Measurements from ENCODE around the gene SERPINE1.

Gene SERPINE1

DNA sequence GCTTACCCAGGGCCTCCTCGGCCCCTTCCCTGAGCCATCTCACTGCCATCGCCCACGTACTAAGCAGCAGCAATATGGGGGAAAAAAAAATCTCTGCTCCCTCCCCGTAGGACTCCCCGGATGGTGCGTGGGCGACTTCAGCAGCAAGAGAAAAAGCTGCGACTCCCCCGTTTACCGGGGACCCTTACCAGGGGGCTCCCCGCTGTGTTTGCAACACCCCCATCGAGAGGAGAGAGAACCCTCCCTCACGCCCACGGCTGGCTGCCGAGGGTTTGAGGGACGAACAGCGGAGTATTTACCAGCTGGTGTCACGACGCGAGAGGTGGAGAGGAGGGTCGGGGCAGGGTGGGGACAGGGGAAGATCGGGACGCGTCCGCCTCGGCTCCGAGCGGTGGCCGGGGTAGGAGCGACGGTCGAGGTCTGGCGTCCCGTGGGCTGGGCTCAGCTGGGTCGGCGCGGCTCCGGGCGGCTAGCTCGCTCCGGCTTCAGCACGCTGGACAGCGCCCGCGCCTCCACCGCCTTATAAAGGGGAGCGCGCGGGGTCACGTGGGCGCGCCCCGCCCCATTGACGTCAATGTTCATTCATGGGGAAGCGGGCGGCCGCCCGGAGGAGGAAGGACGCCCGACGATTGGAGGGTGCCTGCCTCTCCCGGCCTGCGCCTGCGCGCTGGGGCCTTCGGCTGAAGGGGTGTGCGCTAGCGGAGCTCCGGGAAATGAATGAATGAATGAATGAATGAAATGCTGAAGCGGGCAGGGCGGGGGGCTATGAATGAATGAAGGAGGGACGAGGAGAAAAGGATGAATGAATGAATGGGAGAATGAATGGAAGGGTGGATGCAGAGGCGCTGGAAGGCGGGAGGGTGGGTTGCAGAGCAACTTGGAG is 38.4 kb downstream of the SERPINE1 start, which contains the start of gene VGF (continued):
- TF ChIP-seq KLF10 (tag by site-specific recombination; IDR thresholded peaks at IDR 0.05) (peak; percentile 97), ZNF416 (tag by site-specific recombination; IDR thresholded peaks at IDR 0.05) (no peak), GFI1B (tag by site-specific recombination; IDR thresholded peaks at IDR 0.05) (no peak), ZNF701 (tag by site-specific recombination; IDR thresholded peaks at IDR 0.05) (no peak), GLI4 (tag by site-specific recombination; IDR thresholded peaks at IDR 0.05) (0 out of 2 replicates have a peak, but pooled peaks have one; percentile 36), ZXDB (tag by site-specific recombination; IDR thresholded peaks at IDR 0.05) (peak; percentile 77; the same call in 1 of the 2 replicates), ZNF544 (tag by site-specific recombination; IDR thresholded peaks at IDR 0.05) (no peak), ZNF558 (tag by site-specific recombination; IDR thresholded peaks at IDR 0.05) (no peak), ZNF138 (tag by site-specific recombination; IDR thresholded peaks at IDR 0.05; ENCODE audit: borderline replicate concordance) (no peak), ZNF423 (tag by site-specific recombination; IDR thresholded peaks at IDR 0.05) (no peak), ZBTB20 (tag by site-specific recombination; IDR thresholded peaks at IDR 0.05) (no peak), ZNF174 (tag by site-specific recombination; IDR thresholded peaks at IDR 0.05) (no peak), ZNF335 (tag by site-specific recombination; conservative IDR thresholded peaks at IDR 0.05) (peak; percentile 68), ZFP69B (tag by site-specific recombination; IDR thresholded peaks at IDR 0.05) (no peak), EGR2 (tag by site-specific recombination; IDR thresholded peaks at IDR 0.05; ENCODE audit: low read depth) (peak; percentile 82), ZSCAN23 (tag by site-specific recombination; IDR thresholded peaks at IDR 0.05) (no peak), ZSCAN30 (tag by site-specific recombination; IDR thresholded peaks at IDR 0.05) (peak; percentile 89), ZNF571 (tag by site-specific recombination; IDR thresholded peaks at IDR 0.05) (no peak), ZNF501 (tag by site-specific recombination; IDR thresholded peaks at IDR 0.05) (peak; percentile 60; the same call in 1 of the 2 replicates), SP7 (tag by site-specific recombination; IDR thresholded peaks at IDR 0.05) (peak; percentile 75)
- TF ChIP-seq, protein P1, sequence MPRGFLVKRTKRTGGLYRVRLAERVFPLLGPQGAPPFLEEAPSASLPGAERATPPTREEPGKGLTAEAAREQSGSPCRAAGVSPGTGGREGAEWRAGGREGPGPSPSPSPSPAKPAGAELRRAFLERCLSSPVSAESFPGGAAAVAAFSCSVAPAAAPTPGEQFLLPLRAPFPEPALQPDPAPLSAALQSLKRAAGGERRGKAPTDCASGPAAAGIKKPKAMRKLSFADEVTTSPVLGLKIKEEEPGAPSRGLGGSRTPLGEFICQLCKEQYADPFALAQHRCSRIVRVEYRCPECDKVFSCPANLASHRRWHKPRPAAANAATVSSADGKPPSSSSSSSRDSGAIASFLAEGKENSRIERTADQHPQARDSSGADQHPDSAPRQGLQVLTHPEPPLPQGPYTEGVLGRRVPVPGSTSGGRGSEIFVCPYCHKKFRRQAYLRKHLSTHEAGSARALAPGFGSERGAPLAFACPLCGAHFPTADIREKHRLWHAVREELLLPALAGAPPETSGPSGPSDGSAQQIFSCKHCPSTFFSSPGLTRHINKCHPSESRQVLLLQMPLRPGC (tag by site-specific recombination; IDR thresholded peaks at IDR 0.05) = peak; percentile 66
- TF ChIP-seq, protein P2, sequence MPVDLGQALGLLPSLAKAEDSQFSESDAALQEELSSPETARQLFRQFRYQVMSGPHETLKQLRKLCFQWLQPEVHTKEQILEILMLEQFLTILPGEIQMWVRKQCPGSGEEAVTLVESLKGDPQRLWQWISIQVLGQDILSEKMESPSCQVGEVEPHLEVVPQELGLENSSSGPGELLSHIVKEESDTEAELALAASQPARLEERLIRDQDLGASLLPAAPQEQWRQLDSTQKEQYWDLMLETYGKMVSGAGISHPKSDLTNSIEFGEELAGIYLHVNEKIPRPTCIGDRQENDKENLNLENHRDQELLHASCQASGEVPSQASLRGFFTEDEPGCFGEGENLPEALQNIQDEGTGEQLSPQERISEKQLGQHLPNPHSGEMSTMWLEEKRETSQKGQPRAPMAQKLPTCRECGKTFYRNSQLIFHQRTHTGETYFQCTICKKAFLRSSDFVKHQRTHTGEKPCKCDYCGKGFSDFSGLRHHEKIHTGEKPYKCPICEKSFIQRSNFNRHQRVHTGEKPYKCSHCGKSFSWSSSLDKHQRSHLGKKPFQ (tag by site-specific recombination; IDR thresholded peaks at IDR 0.05) = no peak
- TF ChIP-seq, protein P3, sequence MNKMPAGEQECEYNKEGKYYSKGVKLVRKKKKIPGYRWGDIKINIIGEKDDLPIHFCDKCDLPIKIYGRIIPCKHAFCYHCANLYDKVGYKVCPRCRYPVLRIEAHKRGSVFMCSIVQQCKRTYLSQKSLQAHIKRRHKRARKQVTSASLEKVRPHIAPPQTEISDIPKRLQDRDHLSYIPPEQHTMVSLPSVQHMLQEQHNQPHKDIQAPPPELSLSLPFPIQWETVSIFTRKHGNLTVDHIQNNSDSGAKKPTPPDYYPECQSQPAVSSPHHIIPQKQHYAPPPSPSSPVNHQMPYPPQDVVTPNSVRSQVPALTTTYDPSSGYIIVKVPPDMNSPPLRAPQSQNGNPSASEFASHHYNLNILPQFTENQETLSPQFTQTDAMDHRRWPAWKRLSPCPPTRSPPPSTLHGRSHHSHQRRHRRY (tag by site-specific recombination; IDR thresholded peaks at IDR 0.05) = no peak
- TF ChIP-seq, protein P4, sequence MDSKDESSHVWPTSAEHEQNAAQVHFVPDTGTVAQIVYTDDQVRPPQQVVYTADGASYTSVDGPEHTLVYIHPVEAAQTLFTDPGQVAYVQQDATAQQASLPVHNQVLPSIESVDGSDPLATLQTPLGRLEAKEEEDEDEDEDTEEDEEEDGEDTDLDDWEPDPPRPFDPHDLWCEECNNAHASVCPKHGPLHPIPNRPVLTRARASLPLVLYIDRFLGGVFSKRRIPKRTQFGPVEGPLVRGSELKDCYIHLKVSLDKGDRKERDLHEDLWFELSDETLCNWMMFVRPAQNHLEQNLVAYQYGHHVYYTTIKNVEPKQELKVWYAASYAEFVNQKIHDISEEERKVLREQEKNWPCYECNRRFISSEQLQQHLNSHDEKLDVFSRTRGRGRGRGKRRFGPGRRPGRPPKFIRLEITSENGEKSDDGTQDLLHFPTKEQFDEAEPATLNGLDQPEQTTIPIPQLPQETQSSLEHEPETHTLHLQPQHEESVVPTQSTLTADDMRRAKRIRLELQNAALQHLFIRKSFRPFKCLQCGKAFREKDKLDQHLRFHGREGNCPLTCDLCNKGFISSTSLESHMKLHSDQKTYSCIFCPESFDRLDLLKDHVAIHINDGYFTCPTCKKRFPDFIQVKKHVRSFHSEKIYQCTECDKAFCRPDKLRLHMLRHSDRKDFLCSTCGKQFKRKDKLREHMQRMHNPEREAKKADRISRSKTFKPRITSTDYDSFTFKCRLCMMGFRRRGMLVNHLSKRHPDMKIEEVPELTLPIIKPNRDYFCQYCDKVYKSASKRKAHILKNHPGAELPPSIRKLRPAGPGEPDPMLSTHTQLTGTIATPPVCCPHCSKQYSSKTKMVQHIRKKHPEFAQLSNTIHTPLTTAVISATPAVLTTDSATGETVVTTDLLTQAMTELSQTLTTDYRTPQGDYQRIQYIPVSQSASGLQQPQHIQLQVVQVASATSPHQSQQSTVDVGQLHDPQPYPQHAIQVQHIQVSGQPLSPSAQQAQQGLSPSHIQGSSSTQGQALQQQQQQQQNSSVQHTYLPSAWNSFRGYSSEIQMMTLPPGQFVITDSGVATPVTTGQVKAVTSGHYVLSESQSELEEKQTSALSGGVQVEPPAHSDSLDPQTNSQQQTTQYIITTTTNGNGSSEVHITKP (tag by site-specific recombination; IDR thresholded peaks at IDR 0.05) = no peak
- TF ChIP-seq, protein P5, sequence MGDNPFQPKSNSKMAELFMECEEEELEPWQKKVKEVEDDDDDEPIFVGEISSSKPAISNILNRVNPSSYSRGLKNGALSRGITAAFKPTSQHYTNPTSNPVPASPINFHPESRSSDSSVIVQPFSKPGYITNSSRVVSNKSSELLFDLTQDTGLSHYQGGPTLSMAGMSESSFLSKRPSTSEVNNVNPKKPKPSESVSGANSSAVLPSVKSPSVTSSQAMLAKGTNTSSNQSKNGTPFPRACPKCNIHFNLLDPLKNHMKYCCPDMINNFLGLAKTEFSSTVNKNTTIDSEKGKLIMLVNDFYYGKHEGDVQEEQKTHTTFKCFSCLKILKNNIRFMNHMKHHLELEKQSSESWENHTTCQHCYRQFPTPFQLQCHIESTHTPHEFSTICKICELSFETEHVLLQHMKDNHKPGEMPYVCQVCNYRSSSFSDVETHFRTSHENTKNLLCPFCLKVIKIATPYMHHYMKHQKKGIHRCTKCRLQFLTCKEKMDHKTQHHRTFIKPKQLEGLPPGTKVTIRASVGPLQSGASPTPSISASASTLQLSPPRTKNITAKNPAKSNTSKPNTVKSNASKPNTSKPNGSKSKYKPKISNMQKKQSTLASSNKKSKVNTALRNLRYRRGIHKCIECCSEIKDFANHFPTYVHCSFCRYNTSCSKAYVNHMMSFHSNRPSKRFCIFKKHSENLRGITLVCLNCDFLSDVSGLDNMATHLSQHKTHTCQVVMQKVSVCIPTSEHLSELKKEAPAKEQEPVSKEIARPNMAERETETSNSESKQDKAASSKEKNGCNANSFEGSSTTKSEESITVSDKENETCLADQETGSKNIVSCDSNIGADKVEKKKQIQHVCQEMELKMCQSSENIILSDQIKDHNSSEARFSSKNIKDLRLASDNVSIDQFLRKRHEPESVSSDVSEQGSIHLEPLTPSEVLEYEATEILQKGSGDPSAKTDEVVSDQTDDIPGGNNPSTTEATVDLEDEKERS (tag by site-specific recombination; IDR thresholded peaks at IDR 0.05) = no peak
- TF ChIP-seq, protein P6, sequence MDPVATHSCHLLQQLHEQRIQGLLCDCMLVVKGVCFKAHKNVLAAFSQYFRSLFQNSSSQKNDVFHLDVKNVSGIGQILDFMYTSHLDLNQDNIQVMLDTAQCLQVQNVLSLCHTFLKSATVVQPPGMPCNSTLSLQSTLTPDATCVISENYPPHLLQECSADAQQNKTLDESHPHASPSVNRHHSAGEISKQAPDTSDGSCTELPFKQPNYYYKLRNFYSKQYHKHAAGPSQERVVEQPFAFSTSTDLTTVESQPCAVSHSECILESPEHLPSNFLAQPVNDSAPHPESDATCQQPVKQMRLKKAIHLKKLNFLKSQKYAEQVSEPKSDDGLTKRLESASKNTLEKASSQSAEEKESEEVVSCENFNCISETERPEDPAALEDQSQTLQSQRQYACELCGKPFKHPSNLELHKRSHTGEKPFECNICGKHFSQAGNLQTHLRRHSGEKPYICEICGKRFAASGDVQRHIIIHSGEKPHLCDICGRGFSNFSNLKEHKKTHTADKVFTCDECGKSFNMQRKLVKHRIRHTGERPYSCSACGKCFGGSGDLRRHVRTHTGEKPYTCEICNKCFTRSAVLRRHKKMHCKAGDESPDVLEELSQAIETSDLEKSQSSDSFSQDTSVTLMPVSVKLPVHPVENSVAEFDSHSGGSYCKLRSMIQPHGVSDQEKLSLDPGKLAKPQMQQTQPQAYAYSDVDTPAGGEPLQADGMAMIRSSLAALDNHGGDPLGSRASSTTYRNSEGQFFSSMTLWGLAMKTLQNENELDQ (tag by site-specific recombination; IDR thresholded peaks at IDR 0.05; ENCODE audit: low read depth) = no peak

Data from HEK293 (cell line).